Measurements from ENCODE around the gene ABCC2.

DNA sequence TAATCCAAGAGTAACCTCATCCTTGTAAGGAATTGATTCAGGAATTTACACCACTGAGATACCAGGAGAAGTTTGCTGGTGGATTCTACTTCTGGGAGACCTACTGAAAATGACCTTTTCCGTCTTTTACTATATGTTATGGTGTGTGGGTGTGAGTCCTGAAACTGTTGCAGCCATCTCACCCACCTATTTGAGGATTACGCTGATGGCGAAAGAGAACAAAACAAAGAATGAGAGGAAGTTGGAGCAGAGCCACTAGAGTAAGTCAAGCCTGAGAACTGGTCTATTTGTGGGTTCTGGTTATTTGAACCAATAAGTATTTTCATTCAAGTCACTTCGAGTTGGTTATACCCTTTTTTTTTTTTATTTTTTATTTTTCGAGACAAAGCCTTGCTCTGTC, 12.7 kb upstream of the ABCC2 start:
- TF ChIP-seq, protein P1, sequence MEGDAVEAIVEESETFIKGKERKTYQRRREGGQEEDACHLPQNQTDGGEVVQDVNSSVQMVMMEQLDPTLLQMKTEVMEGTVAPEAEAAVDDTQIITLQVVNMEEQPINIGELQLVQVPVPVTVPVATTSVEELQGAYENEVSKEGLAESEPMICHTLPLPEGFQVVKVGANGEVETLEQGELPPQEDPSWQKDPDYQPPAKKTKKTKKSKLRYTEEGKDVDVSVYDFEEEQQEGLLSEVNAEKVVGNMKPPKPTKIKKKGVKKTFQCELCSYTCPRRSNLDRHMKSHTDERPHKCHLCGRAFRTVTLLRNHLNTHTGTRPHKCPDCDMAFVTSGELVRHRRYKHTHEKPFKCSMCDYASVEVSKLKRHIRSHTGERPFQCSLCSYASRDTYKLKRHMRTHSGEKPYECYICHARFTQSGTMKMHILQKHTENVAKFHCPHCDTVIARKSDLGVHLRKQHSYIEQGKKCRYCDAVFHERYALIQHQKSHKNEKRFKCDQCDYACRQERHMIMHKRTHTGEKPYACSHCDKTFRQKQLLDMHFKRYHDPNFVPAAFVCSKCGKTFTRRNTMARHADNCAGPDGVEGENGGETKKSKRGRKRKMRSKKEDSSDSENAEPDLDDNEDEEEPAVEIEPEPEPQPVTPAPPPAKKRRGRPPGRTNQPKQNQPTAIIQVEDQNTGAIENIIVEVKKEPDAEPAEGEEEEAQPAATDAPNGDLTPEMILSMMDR (IDR thresholded peaks at IDR 0.05; ENCODE audit: low read depth, low read length) = no peak
- no peak for TF ChIP-seq POLR2A (IDR thresholded peaks at IDR 0.05; ENCODE audit: extremely low read depth, insufficient read length)
